Activated T-helper 1 cell treated with Interleukin-2 at 50 U/mL for 16 hours (primary cell): ENCODE results near the gene ZDHHC14.
"Not testable (repeated sequence)": the region's sequence is repeated elsewhere in the genome, so short reads cannot be mapped to it uniquely, and the experiment has no call there.

Source experiments
- DNase-seq: peaks from one replicate; pipeline ENCODE4 v3.0.0-alpha.2; 2020; ENCODE audit warnings: low read depth

Gene ZDHHC14

DNA sequence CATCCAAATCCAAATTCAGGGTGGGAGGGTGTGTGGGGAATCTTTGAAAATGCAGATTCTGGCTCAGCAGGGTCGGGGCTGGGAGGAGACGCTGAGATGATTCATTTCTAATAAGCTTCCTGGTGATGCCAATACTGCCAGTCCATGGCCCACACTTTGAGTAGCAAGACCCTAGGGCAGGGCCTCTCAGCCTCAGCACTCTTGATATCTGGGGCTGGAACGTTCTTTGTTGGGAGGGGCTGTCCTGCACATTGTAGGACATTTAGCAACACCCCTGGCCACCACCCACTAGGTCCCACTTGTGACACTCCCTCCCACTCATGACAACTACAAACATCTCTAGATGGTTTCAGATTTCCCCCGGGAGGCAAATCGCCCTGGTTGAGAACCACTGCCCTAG, 191.0 kb downstream of the ZDHHC14 start:
- no peak for DNase-seq

DNA sequence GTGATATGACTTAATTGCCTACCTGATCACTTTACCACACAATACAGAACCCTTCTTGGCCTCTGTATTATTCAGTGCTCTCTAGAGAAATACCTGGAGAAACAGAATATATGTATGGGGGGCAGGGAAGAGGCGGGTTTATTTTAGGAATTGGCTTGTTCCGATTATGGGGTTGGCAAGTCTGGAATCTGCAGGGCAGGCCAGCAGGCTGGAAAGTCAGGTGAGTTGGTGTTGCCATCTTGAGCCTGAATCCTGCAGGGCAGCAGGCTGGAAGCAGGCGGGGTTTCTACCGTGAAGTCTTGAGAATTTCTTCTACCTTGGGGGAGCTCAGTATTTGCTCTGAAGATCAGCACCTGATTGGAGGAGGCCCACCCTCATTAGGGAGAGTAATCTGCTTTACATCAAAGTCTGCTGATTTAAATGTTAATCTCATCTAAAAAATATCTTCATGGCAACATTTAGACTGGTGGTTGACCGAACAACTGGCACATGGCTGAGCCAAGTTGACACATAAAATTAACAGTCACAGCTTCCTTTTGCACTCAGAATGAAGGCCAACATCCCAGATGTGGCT, 193.9 kb downstream of the ZDHHC14 start:
- DNase-seq, result no peak

DNA sequence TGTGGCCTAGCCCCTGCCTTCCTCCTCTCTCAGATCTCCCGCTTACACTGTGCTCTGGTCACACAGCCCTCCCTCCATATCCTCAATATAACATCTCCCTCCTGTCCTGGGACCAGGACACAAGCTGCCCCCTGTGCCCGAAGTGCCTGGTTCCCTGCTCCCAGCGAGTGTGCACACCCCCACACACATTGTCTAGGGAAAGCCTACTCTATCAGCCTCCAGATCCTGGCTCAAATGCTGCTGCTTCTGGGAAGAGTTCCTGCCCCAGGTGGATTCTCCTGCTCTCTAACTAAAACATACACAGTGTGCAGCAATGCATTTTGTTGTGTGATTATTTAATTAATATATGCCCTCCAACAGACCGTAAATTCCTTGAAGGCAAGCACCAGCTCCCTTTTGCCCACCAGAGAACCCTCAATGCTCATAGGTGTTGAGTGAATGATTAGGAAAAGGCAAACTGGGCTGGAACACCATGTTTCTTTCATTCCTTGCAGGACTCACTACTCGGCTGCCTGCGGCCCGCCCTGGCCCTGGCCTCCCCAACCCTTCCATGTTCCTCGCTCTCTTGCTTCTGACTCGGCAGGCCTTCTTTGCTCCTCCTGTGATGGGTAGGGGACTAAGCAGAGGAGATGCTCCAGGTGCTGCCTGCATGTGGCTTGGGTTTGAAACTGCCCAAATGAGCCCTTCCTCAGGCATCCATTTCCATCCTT, 194.6 kb downstream of the ZDHHC14 start:
- DNase-seq, result no peak

DNA sequence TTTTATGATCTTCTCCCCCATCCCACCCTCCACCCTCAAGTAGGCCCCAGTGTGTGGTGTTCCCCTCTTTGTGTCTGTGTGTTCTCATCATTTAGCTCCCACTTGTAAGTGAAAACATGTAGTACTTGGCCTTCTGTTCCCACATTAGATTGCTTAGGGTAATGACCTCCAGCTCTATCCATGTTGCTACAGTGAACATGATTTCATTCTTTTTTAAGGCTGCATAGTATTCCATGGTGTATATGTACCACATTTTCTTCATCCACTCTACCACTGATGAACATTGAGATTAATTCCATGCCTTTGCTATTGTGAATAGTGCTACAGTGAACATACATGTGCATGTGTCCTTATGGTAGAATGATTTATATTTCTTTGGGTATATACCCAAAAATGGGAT, 196.0 kb downstream of the ZDHHC14 start:
- DNase-seq, result not testable (repeated sequence)

DNA sequence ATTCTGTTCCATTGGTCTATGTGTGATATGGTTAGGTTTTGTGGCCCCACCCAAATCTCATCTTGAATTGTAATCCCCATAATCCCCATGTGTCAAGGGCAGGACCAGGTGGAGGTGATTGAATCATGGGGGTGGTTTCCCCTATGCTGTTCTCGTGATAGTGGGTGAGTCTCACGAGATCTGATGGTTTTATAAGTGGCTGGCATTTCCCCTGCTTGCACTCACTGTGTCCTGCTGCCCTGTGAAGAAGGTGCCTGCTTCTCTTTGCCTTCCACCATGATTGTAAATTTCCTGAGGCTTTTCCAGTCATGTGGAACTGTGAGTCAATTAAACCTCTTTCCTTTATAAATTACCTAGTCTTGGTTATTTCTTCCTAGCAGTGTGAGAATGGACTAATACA, 197.5 kb downstream of the ZDHHC14 start:
- not testable (repeated sequence) for DNase-seq

DNA sequence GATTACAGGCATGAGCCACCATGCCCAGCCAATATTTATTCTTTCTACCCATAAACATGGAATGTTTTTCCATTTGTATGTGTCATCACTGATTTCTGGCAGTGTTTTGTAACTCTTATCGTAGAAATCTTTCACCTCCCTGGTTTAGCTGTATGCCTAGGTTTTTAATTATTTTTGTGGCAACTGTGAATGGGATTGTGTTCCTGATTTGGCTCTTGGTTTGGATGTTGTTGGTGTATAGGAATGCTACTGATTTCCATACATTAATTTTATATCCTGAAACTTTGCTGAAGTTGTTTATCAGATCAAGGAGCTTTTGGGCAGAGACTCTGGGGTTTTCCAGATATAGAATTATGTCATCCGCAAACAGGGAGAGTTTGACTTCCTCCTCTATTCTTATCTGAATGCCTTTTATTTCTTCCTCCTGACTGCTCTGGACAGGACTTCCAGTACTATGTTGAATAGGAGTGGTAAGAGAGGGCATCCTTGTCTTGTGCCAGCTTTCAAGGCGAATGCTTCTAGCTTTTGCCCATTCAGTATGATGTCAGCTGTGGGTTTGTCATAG, 198.6 kb downstream of the ZDHHC14 start:
- no peak for DNase-seq

DNA sequence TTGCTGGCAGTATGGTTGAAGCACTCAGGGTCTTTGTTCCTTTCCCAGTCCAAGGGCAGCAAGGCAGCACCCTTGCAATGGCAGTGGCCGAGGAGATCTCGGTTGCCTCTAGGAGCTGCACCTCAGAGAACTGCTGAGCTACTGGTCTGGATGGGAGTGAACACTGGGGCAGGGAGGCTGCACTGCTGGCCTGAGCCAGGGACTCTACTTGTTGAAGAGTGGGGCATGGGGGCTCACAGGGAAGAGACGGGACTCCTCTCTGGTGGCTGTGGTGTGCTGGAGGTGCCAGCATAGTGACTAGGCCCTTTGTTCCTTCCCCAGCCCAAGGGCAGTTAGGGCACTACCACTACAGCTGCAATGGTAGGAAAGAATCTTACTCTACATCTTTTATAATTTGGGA, 203.0 kb downstream of the ZDHHC14 start:
- DNase-seq, result no peak

DNA sequence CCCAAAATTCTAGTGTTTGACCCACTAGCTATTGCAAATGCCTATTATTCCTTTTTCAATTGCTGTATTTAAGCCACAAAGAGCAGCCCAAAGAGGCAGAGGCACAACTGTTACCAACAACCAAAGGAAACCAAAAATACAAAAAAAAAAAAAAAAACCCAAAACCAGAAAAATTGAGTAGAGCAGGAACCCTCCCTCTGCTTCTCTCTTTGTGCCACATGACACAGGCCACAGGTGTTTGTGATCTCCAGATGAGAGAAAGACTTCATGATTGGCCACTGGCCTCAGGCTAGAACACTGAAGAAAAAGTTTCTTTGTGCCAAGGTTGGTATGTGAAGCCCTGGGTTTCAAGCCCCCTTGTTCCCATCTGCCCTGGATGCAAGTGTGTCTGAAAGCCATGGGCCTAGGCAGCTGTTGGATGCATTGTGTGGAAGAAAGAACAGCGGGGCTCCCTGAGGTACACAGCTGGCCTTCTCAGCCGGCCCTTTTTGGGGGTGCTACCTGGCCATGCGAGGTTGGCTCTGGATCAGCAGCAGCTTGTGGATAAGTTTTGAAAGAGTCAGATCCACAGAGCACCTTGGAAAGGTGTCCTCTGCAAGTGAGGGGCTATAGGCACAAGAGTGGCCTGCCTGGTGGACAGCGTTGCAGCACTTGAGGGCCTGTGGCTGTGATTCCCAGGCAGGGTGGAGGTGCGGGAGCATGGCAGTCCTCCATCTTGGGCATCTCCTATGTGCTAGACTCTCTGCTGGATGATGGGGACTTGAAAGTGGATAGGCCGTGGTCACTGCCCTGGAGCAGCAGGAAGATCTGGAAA, 204.5 kb downstream of the ZDHHC14 start:
- DNase-seq, result no peak

DNA sequence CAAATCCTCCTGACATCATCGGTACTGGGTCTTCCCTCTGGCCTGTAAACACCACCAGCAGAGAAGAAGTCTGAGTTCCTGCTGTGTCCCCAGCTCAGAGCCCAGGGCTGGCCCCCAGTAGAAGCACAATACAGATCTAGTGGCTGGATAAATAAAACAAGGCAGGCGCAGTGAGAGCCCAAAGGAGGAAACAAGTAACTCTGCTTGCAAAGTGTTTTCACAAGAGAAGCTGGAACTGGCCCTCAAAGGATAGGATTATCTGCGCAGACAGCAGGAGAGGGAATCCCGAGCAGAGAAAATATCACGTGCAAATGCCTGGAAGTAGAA, 205.1 kb downstream of the ZDHHC14 start:
- no peak for DNase-seq

DNA sequence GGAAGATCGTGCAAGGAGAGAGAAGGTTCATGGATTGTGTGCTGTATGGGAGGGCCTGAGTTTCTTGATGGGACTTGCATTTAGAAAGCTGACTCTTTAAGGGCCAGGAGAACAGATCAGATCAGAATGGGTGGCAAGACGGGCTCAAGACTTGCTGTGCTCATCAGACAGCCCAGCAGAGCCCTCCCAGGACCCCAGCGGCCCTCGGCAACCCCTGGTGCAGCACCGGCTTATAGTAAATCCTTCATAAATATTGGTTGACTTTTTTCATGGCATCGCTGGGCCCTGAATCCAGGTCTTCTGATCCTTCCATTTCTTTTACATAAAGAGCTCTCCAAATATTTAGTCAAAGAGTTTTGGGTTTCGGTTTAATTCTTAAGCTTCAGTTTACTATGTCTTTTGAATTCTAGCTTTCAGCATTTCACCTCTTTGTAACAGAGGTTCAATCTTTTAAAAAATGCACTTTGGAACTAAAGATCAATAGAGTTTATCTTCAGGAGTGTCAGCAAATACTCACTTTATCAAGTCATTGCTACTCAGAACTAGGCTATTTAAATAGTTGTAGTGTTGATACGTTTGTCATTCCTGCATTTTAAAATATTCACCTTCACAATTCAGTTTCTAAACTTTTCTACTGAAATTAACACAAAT, 205.6 kb downstream of the ZDHHC14 start:
- no peak for DNase-seq

DNA sequence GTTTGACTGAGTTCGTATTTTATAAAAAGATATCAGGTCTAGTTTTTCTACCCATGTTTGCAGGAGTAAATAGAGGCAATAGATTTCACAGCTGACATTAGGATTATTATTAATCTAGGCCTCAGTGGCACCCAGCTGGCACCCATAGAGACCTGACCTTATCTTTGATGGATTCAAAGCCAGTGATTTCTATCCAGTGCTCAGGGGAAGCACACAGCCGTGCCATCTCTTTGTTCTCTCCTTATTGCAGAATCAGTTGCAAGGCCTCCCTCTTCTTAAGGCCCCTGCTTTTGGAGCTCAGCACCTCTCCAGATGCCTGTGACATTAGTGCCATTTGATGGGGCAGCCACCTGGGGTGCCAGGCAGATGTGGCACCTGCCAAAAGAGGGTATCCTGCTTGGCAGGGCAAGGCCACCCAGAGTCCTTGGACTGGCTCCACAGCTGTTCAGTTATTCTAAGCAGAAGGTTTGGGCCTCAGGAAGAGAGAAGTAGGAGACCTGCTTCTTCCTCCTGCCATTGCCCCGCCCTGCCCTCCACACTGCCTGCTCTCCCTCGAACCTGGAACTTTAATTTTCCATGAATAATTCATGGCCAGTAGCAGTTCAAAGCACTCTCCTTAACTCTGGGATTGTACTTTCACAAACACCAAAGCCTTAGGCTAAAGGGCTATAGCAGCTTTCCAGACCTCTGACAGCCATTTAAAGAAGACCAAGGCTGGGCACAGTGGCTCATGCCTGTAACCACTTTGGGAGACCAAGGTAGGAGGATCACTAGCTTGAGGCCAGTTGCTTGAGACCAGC, 206.3 kb downstream of the ZDHHC14 start:
- no peak for DNase-seq

DNA sequence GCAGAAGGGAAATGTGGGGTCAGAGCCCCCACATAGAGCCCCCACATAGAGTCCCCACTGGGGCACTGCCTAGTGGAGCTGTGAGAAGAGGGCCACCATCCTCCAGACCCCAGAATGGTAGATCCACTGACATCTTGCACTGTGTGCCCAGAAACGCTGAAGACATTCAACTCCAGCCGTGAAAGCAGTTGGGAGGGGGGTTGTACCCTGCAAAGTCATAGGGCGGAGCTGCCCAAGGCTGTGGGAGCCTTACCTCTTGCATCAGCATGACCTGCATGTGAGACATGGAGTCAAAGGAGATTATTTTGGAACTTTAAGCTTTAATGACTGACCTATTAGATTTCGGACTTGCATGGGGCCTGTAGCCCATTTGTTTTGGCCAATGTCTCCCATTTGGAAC, 209.7 kb downstream of the ZDHHC14 start:
- DNase-seq, result not testable (repeated sequence)

DNA sequence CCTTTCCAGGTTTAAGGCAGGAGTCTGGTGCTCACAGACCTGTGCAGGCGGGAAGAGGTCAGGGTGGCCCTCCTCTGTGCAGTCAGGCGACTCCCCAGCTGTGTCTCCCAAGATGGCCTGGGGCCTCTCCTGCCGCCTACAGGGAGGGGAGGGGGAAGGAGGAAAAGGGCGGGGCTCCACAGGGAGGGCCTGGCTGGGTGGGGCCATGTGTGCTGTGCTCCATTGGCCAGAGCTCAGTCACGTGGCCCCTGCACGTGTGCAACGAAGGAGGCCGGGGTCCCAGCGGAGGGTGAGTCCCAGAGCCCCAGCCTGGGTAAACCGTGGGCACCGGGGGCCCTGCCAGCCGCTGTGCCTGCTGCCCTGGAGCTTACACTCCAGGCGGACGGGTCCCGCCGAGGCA, 211.6 kb downstream of the ZDHHC14 start:
- no peak for DNase-seq

DNA sequence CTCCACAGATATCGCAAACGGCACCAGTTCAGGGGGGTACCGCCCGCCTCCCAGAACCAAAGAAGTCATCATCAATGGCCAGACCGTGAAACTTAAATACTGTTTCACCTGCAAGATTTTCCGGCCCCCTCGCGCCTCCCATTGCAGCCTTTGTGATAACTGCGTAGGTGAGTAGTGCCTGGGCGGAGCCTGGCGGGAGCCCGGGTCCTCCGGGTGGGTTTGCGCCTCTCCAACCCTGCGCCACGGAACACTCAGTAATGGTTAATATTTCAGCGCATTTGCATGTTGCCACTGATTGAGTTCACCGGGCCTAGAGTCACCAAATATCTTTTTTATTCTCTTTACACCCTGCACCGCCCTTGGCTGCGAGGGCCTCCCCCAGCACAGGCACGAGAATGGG, 212.0 kb downstream of the ZDHHC14 start:
- no peak for DNase-seq

DNA sequence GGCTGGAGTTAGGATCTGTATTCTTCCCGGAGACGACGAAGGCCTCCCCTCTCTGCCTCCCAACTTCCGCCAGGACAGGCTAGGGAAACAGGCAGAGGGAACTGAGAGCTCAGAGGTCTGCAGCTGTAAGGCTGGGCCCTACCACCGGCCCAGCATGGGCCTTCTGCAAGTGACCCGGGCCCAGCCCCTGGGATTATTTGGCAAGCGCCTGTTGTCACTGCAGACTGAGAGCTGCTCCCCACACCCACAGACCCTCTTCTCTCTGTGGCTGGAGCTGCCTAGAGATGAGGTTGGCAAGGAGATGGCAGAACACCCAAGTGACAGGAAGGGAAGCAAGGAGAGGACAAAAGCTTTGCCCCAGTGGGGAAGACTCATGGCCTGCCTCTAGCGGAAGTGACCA, 212.6 kb downstream of the ZDHHC14 start:
- DNase-seq, result no peak

DNA sequence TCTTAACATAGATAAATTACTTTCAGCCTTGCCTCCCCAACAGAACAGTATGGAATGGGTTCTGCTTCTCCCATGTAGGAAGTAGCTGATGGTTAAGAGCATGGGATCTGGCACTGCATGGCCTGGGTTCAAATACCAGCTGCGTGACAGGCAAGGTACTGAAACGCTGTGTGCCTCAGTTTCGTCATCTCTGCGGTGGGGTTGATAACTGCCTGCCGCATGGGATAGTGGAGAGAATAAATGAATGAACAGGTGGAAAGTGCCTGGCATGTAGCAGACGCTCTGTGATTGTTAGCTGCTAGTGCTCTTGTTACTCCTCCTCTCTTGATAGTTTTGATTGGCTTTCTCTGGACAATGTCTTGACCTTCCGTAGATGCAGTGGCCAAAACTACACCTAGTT, 213.3 kb downstream of the ZDHHC14 start:
- DNase-seq, result no peak

DNA sequence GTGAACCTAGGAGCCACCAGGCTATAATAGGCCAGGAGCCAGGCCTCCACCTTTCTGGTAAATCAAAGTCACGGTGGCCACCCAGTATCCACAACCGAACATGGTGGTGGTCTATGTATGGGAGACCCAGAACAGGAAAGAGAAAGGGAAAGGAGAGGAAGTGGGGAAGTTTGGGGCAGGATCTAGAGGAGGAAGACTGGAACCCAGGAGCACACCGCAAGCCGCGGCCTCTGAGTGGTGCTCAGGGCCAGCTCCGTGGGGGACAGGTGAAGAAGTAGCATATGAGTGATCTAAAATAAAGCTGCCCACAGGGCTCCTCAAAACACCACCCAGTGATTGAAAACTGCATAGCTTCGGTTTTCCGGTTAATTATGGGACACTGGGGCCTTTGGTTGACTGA, 214.8 kb downstream of the ZDHHC14 start:
- no peak for DNase-seq

DNA sequence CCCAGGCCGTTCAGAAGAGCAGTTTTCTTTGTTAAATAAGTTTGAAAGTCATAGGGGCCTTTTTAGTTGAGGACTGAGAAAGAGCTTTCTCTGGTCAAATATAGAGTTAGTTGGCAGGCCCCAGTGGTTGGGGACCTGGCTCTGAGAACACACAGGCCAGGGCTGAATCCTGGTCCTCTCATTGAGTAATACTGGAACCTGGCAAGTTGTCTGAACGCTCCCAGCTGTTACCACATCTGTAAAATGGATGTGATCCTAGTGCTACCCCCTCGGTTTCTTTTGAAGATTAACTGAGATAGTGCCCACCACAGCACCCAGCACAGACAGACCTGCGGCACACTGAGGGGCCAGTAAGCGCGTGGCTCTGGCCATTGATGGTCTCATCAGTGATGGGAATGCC, 215.5 kb downstream of the ZDHHC14 start:
- DNase-seq, result no peak

DNA sequence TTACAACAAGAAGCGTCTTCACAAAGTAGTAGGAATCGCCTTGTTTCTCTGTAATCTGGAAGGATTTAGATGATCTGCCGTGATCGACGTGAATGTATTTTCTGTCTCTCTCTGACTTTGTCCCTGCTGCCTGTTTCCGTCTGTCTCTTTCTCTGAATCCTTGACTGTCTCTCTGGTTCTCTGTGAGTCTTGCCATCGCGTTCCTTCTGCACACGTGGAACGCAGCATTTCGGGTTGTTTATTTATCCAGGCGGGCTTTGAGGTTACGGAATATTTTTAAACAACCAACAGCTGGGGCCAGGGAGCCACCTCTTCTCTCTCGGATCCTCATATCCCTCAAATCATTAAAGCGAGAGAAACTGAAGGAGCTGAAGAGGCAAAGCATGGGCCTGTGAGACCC, 215.9 kb downstream of the ZDHHC14 start:
- DNase-seq, result no peak

DNA sequence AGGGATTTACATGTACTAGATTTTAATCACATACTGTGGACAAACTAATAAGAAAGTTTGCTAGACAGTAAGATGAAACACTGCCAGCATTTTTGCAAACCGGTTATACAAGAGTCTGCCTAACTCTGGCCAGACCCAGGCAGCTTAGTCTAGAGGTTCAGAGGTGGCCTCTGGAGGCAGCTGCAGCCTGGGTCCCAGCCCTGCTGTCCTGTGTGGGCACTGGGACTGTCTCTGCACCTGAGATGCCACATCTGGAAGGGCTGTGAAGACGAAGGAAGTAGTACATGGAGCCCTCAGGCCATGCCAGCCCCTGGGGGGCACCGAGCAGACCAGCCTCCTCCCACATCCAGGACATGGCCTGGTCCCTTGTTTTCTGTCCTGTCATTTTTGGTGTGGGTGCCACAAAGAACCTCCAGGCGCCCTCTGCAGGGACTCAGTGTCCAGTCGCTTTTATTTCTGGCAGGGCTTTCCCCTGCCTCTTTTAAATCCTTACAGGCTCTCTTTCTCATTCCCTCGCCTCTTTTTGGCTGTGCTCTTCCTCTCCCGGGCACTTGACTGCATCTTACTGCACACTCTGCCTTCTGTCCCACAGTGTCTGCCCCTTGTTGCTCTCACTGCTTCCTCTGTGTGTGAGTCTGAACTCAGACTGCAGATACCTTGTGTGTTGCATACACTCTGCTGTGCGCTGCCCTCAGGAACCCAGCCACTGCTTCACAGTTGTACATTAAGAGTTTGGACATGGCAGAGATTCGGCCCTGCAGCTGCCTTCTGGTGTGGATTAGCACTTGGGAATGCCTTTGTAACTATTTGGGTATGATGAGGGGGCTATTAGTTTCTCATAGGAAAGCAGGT, 216.7 kb downstream of the ZDHHC14 start:
- no peak for DNase-seq

DNA sequence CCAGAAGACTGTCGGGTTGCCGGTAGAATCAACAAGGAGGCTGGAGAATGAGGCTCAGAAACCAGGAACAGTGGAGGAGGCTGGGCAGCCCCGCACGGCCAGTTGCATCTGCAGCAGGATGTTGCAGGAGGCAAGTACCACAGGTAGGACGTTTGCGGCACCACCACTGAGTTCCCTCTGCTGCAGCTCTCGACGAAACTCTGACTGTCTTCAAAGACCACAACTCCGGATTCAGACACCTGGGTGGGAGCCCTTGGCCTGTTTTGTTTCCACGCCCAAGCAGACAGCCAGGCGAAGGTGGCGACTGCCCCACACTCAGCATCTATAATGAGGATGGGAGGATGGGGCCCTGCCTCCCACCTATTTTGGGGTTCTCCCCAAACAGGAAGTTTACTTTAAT, 218.2 kb downstream of the ZDHHC14 start:
- DNase-seq, result no peak
